ENCODE data around the gene SIRPG.

SIRPG gene

DNA sequence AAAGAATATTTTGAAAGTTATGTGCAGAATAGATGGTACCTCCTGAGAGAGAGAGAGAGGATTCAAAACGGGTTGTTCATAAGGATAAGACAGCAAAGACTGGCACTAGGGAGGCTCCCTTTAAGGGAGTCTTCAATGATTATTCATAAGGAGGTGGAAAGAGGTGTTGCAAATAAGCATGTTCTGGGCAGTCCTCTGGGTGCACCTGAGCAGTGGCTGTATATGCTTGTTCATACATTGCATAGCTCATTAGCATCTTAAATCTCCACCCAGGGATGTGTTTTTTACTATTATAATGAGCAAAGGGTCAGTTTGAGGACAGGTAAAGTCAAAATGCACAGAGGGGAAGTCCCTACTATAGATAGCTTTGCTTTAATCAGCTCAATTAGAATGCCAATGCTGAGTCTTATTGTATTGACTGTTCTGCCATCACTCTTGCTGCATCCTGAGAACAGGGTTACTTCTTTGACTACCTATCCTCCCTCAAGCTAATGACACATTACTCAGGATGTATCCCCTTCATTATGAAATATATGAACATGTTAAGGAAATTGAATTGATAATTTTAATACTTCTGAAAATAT is 10.0 kb upstream of the SIRPG start:
- TF ChIP-seq ZBTB7A (IDR thresholded peaks at IDR 0.05; ENCODE audit: low read depth) (no peak), CEBPB (IDR thresholded peaks at IDR 0.05) (no peak)
- TF ChIP-seq, protein P1, sequence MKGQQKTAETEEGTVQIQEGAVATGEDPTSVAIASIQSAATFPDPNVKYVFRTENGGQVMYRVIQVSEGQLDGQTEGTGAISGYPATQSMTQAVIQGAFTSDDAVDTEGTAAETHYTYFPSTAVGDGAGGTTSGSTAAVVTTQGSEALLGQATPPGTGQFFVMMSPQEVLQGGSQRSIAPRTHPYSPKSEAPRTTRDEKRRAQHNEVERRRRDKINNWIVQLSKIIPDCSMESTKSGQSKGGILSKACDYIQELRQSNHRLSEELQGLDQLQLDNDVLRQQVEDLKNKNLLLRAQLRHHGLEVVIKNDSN (IDR thresholded peaks at IDR 0.05): no peak

GRCh38 chr20:1666802-1667201 is 9.2 kb upstream of the SIRPG start:
- no peak for TF ChIP-seq YY1 (IDR thresholded peaks at IDR 0.05; ENCODE audit: low read depth)
- no peak for TF ChIP-seq EP300 (IDR thresholded peaks at IDR 0.05; ENCODE audit: borderline replicate concordance)
- TF ChIP-seq EGR1 (IDR thresholded peaks at IDR 0.05): no peak
- TF ChIP-seq, protein P2, sequence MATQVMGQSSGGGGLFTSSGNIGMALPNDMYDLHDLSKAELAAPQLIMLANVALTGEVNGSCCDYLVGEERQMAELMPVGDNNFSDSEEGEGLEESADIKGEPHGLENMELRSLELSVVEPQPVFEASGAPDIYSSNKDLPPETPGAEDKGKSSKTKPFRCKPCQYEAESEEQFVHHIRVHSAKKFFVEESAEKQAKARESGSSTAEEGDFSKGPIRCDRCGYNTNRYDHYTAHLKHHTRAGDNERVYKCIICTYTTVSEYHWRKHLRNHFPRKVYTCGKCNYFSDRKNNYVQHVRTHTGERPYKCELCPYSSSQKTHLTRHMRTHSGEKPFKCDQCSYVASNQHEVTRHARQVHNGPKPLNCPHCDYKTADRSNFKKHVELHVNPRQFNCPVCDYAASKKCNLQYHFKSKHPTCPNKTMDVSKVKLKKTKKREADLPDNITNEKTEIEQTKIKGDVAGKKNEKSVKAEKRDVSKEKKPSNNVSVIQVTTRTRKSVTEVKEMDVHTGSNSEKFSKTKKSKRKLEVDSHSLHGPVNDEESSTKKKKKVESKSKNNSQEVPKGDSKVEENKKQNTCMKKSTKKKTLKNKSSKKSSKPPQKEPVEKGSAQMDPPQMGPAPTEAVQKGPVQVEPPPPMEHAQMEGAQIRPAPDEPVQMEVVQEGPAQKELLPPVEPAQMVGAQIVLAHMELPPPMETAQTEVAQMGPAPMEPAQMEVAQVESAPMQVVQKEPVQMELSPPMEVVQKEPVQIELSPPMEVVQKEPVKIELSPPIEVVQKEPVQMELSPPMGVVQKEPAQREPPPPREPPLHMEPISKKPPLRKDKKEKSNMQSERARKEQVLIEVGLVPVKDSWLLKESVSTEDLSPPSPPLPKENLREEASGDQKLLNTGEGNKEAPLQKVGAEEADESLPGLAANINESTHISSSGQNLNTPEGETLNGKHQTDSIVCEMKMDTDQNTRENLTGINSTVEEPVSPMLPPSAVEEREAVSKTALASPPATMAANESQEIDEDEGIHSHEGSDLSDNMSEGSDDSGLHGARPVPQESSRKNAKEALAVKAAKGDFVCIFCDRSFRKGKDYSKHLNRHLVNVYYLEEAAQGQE (IDR thresholded peaks at IDR 0.05; ENCODE audit: low read depth): no peak

GRCh38 chr20:1665345-1665744 is 7.8 kb upstream of the SIRPG start:
- no peak for TF ChIP-seq TAF1 (IDR thresholded peaks at IDR 0.05; ENCODE audit: low read depth)
- no peak for TF ChIP-seq EGR1 (IDR thresholded peaks at IDR 0.05)
- no peak for TF ChIP-seq TCF12 (IDR thresholded peaks at IDR 0.05; ENCODE audit: low read depth)
- TF ChIP-seq RAD21 (IDR thresholded peaks at IDR 0.05; ENCODE audit: low read depth): no peak
- no peak for TF ChIP-seq ZBTB7A (IDR thresholded peaks at IDR 0.05; ENCODE audit: low read depth)
- TF ChIP-seq FOXM1 (IDR thresholded peaks at IDR 0.05; ENCODE audit: borderline replicate concordance, low read depth): no peak
- no peak for TF ChIP-seq TEAD4 (IDR thresholded peaks at IDR 0.05)
- TF ChIP-seq YY1 (IDR thresholded peaks at IDR 0.05; ENCODE audit: low read depth): no peak
- no peak for TF ChIP-seq CREB1 (IDR thresholded peaks at IDR 0.05; ENCODE audit: low read depth)
- TF ChIP-seq, protein P2 (IDR thresholded peaks at IDR 0.05; ENCODE audit: low read depth): no peak
- TF ChIP-seq, protein P1 (IDR thresholded peaks at IDR 0.05): no peak
- no peak for TF ChIP-seq MAX (IDR thresholded peaks at IDR 0.05)
- TF ChIP-seq NFIC (IDR thresholded peaks at IDR 0.05): no peak
- no peak for TF ChIP-seq CEBPB (IDR thresholded peaks at IDR 0.05)
- no peak for TF ChIP-seq EP300 (IDR thresholded peaks at IDR 0.05; ENCODE audit: borderline replicate concordance)

- TF ChIP-seq MAX (IDR thresholded peaks at IDR 0.05) (no peak), NFIC (IDR thresholded peaks at IDR 0.05) (no peak), RAD21 (IDR thresholded peaks at IDR 0.05; ENCODE audit: low read depth) (no peak), CEBPB (IDR thresholded peaks at IDR 0.05) (no peak), CREB1 (IDR thresholded peaks at IDR 0.05; ENCODE audit: low read depth) (no peak), YY1 (IDR thresholded peaks at IDR 0.05; ENCODE audit: low read depth) (no peak), ZBTB7A (IDR thresholded peaks at IDR 0.05; ENCODE audit: low read depth) (no peak), EP300 (IDR thresholded peaks at IDR 0.05; ENCODE audit: borderline replicate concordance) (no peak), EGR1 (IDR thresholded peaks at IDR 0.05) (no peak)
Measured at GRCh38 chr20:1664911-1665310, 7.3 kb upstream of the SIRPG start.

- TF ChIP-seq FOXM1 (IDR thresholded peaks at IDR 0.05; ENCODE audit: borderline replicate concordance, low read depth): no peak
- no peak for TF ChIP-seq CREB1 (IDR thresholded peaks at IDR 0.05; ENCODE audit: low read depth)
- no peak for TF ChIP-seq TAF1 (IDR thresholded peaks at IDR 0.05; ENCODE audit: low read depth)
- TF ChIP-seq EP300 (IDR thresholded peaks at IDR 0.05; ENCODE audit: borderline replicate concordance): no peak
- TF ChIP-seq, protein P1 (IDR thresholded peaks at IDR 0.05): no peak
- no peak for TF ChIP-seq MAX (IDR thresholded peaks at IDR 0.05)
- TF ChIP-seq TCF12 (IDR thresholded peaks at IDR 0.05; ENCODE audit: low read depth): no peak
- no peak for TF ChIP-seq RAD21 (IDR thresholded peaks at IDR 0.05; ENCODE audit: low read depth)
- TF ChIP-seq EGR1 (IDR thresholded peaks at IDR 0.05): no peak
- TF ChIP-seq, protein P2 (IDR thresholded peaks at IDR 0.05; ENCODE audit: low read depth): no peak
- TF ChIP-seq TEAD4 (IDR thresholded peaks at IDR 0.05): no peak
- no peak for TF ChIP-seq ZBTB7A (IDR thresholded peaks at IDR 0.05; ENCODE audit: low read depth)
Measured at GRCh38 chr20:1663917-1664316, 6.3 kb upstream of the SIRPG start.
